GM10266 (cell line): Measurements from ENCODE around the gene ASPRV1.

Experiments used
- DNase-seq: peaks from one replicate; pipeline ENCODE4 v3.0.0; 2012; ENCODE audit errors: extremely low spot score
- CTCF ChIP-seq: IDR thresholded peaks from 2 replicates; pipeline ENCODE4 v1.5.1; 2012; ENCODE audit warnings: mild to moderate bottlenecking, low read depth; ENCODE audit not compliant: control insufficient read depth, insufficient read depth; ENCODE audit errors: missing control alignments

Gene ASPRV1

GRCh38 chr2:69968609-69969008 lies 7.2 kb upstream of the ASPRV1 start:
- TF ChIP-seq CTCF, result no peak
- no peak for DNase-seq

GRCh38 chr2:69966496-69966895 lies 5.1 kb upstream of the ASPRV1 start:
- DNase-seq, result no peak
- no peak for TF ChIP-seq CTCF

GRCh38 chr2:69965756-69966445 lies 4.5 kb upstream of the ASPRV1 start:
- DNase-seq, result no peak
- TF ChIP-seq CTCF, result no peak

GRCh38 chr2:69964353-69964841 lies 3.0 kb upstream of the ASPRV1 start:
- no peak for DNase-seq
- TF ChIP-seq CTCF, result no peak

- DNase-seq, result no peak
- no peak for TF ChIP-seq CTCF
Measured at GRCh38 chr2:69962986-69963730, 1.7 kb upstream of the ASPRV1 start.

- no peak for DNase-seq
Measured at GRCh38 chr2:69960821-69961220, 610 bp downstream of the ASPRV1 start.

More at GRCh38 chr2:69960821-69961220, 610 bp downstream of the ASPRV1 start:
- no peak for TF ChIP-seq CTCF
